HG03159 (cell line): ENCODE results near the gene DMGDH.

Source experiments
- ATAC-seq: cut with Tn5 transposase; IDR thresholded peaks from one replicate; pipeline ENCODE4 v1.9.1; 2021; ENCODE audit warnings: mild to moderate bottlenecking, moderate library complexity; ENCODE audit not compliant: unreplicated experiment

Gene DMGDH

GRCh38 chr5:79074641-79075040, 5.2 kb upstream of the DMGDH start:
- ATAC-seq, result no peak

DNA sequence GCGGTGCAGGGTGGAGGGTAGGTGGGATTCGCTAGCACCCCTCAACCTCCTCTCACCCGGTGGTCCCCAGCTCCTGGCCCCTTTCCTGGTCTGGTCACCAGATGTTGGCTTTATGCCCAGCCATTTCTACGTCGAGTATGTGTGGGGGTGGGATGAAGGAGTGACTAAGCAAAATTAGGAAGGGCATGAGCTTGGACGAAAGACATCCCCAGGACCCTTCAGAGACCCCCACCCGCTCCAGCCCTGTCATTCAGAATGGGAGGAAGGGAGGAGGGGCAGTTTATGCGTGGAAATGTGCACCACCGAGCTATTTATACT, 835 bp upstream of the DMGDH start:
- no peak for ATAC-seq

- no peak for ATAC-seq
Observed at GRCh38 chr5:79062436-79062835, 7.0 kb downstream of the DMGDH start.

GRCh38 chr5:79059674-79060073, 9.8 kb downstream of the DMGDH start:
- no peak for ATAC-seq

- no peak for ATAC-seq
Observed at GRCh38 chr5:79056847-79057246, 12.6 kb downstream of the DMGDH start.

DNA sequence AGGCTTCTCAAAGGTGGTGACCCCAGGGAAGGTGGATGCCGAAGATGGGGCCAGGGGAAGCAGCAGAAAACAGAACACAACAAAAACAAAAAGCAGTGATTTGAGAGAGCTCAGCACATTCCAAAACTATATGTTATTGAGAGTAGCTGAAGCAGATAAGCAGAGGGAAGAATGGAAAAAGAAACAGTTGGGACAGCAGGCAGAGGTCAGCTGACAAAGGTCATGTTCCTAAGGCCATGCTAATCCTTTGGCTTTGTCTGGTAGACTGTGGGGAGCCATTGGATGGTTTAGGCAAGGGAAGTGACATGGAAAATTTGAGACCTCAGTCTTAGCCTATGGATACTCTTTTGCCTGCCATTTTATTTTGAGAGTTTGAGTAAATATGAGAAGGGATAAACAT, 14.5 kb downstream of the DMGDH start:
- no peak for ATAC-seq

GRCh38 chr5:79053321-79053720, 16.2 kb downstream of the DMGDH start:
- ATAC-seq, result no peak

DNA sequence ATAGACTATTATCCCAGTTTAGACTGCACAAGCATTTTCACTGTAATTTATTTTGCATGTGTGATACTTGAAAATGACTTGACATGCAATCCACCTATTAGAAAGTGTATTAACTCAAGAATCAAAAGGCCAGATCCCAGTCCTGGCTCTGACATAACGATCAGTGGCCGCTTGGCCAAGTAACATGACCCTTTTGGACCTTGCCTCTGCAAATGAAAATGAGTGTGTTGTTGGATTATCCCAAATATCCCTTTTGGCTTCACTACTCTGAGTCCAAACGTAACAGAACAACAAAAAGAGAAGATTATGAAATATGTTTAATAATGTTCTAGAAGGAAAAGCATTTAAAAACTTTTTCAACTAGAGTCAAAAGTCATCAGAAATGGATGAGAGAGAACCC, 19.0 kb downstream of the DMGDH start:
- no peak for ATAC-seq

GRCh38 chr5:79048437-79048836, 21.0 kb downstream of the DMGDH start:
- no peak for ATAC-seq

GRCh38 chr5:79047199-79047598, 22.3 kb downstream of the DMGDH start:
- ATAC-seq, result no peak

- ATAC-seq, result no peak
Observed at GRCh38 chr5:79042188-79042587, 27.3 kb downstream of the DMGDH start.

DNA sequence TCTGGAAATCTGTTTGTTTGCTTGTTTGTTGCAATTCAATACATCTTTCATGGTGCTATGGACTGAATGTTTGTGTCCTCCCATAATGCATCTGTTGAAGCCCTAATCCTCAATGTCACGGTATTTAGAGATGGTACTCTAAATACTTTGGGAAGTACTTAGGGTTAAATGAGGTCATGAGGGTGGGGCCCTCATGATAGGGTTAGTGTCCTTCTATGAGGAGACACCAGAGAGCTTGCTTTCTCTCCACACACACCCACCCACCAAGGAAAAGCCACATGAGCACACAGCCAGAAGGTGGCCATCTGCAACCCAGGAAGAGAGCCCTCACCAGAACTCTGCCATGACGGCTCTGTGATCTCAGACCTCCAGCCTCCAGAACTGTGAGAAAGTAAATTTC, 32.7 kb downstream of the DMGDH start:
- no peak for ATAC-seq

GRCh38 chr5:79035237-79035636, 34.2 kb downstream of the DMGDH start:
- no peak for ATAC-seq

- ATAC-seq, result no peak
Observed at GRCh38 chr5:79032782-79033181, 36.7 kb downstream of the DMGDH start.

DNA sequence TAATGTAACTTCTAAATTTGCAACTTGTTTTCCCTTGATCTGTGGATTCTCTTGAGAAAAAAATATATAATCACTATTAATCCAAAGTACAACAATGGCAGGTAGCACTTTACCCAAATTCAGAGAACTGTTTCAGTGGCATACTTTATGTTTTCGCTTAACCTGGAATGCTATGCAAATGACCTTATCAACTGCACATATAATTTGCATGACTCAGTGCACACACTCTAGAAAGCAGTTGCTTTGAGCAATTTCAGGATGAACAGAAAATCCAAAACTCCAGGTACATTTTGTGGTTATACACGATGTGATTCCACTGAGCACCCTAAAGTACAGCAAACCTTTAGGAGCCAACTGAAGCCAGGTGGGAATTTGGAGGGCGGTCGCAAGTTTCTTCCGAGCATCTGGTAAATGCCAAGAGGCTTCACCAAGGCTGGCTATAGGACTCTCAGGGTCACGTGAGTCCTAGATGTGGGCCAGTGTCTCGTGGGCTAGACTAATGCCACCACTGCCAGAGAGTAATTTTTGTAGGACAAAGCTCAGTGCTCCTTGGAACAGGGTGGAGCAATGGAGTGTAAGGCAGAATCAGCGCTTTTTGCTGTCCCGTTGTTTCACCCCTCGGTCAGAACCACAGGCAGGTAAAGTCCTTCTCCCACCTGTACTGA, 37.3 kb downstream of the DMGDH start:
- ATAC-seq, result no peak

- no peak for ATAC-seq
Observed at GRCh38 chr5:79031485-79031867, 38.0 kb downstream of the DMGDH start.

GRCh38 chr5:79030663-79031484, 38.6 kb downstream of the DMGDH start:
- no peak for ATAC-seq

GRCh38 chr5:79025054-79025472, 44.4 kb downstream of the DMGDH start:
- no peak for ATAC-seq

DNA sequence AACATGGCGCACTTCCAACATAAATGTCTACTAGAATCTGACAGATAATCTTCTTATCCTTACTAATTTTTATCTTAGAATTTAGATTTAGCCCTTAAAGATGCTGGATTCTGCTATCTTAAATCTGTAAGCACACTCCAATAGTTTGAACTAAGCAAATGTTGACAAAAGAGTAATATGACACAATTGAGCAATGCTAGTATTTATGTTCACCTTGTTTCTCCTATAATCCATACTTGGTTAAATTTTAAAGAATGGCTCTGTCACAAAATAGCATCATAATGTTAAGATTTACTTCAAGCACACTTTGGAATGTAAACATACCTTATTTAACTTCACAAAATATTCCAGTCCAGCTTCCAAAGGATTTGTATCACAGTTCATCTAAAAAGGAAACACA, 45.5 kb downstream of the DMGDH start:
- no peak for ATAC-seq

- ATAC-seq, result no peak
Observed at GRCh38 chr5:79023348-79023747, 46.1 kb downstream of the DMGDH start.

GRCh38 chr5:79022771-79023170, 46.7 kb downstream of the DMGDH start:
- ATAC-seq, result no peak

DNA sequence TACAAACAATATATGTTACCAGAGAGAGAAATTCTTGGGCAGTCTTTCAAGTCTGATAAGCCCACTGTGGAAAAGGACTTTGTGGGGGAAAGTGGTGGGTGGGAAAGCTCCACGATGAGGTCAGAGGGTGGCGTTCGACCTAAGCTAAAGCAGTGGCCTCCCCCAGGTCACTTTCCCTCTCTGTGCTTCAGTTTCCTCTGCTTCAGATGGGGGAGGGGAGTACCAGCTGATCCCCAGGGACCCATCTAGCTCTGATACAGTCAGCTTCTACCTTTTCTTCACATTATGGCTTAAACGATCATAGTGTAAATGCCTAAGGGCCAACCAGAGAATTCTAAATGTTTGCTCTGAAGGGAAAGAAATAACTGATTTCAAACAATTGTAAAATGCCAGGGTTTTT, 47.7 kb downstream of the DMGDH start:
- ATAC-seq, result no peak
